ENCODE measurements around the gene SLC6A17. TPM values are rescaled to one million over a fixed set of nuclear protein-coding genes. Genes with fewer than 3 reads are reported as not detected.
A peak's percentile ranks its signal among the peaks of the same experiment; 100 is the strongest.

SLC6A17 gene
- total RNA-seq, 2 experiments from 2014 or later = not detected

GRCh38 chr1:110188035-110188618, 37.8 kb downstream of the SLC6A17 start:
- ChIA-PET CTCF (interaction anchor here (0.8 to 1.2 kb wide), 2 partner anchors 9 to 15 kb away, joined by 3 to 4 read pairs; no protein-coding TSS in a partner anchor), POLR2A (no interaction called here)
- no peak for DNase-seq
- Mint-ChIP-seq H3K27me3 (peaks cover 12% of the 10 kb centered on the region), H3K9me3 (no peaks in the 10 kb centered on the region), H3K27ac (no peak overlapping the region), H3K36me3 (ENCODE audit: low read depth) (no peaks in the 10 kb centered on the region), H3K4me1 (no peaks in the 10 kb centered on the region), H3K4me3 (no peak overlapping the region)

- no peaks in the 10 kb centered on the region for H3K9me3 Mint-ChIP-seq
- no peaks in the 10 kb centered on the region for H3K4me1 Mint-ChIP-seq
- peaks cover 12% of the 10 kb centered on the region for H3K27me3 Mint-ChIP-seq
- POLR2A ChIA-PET = no interaction called here
- no peak overlapping the region for H3K4me3 Mint-ChIP-seq
- CTCF ChIA-PET = interaction anchor here (1.2 kb wide), 1 partner anchor 14 kb away, joined by 3 read pairs; no protein-coding TSS in a partner anchor
- no peak overlapping the region for H3K27ac Mint-ChIP-seq
- no peak for DNase-seq
- H3K36me3 Mint-ChIP-seq (ENCODE audit: low read depth) = no peaks in the 10 kb centered on the region
Measured at GRCh38 chr1:110189181-110189580, 38.9 kb downstream of the SLC6A17 start.

GRCh38 chr1:110190282-110190929, 40.1 kb downstream of the SLC6A17 start:
- Mint-ChIP-seq H3K27ac (no peak overlapping the region), H3K4me3 (no peak overlapping the region), H3K27me3 (peaks cover 9% of the 10 kb centered on the region), H3K9me3 (no peaks in the 10 kb centered on the region), H3K36me3 (ENCODE audit: low read depth) (no peaks in the 10 kb centered on the region), H3K4me1 (no peaks in the 10 kb centered on the region)
- no peak for DNase-seq
- ChIA-PET CTCF (interaction anchor here (0.7 to 1.5 kb wide), 3 partner anchors 13 to 224 kb away, joined by 3 to 7 read pairs (median 3); no protein-coding TSS in a partner anchor), POLR2A (no interaction called here)

GRCh38 chr1:110192541-110192940, 42.2 kb downstream of the SLC6A17 start:
- Mint-ChIP-seq H3K9me3 (no peaks in the 10 kb centered on the region), H3K36me3 (ENCODE audit: low read depth) (no peaks in the 10 kb centered on the region), H3K4me3 (no peak overlapping the region), H3K4me1 (no peaks in the 10 kb centered on the region), H3K27me3 (peaks cover 6% of the 10 kb centered on the region), H3K27ac (no peak overlapping the region)
- POLR2A ChIA-PET = no interaction called here
- no peak for DNase-seq
- CTCF ChIA-PET = interaction anchor here (1.0 to 3.2 kb wide), 3 partner anchors 10 to 304 kb away, joined by 4 to 13 read pairs (median 5); no protein-coding TSS in a partner anchor

GRCh38 chr1:110195196-110195595, 44.9 kb downstream of the SLC6A17 start:
- CTCF ChIA-PET = no interaction called here
- no peaks in the 10 kb centered on the region for H3K4me1 Mint-ChIP-seq
- H3K27ac Mint-ChIP-seq = no peak overlapping the region

GRCh38 chr1:110196917-110197765, 46.8 kb downstream of the SLC6A17 start:
- no peaks in the 10 kb centered on the region for H3K27me3 Mint-ChIP-seq
- no peaks in the 10 kb centered on the region for H3K36me3 Mint-ChIP-seq (ENCODE audit: low read depth)
- H3K27ac Mint-ChIP-seq = no peak overlapping the region
- ChIA-PET CTCF (interaction anchor here (0.6 to 3.4 kb wide), 24 partner anchors 8 to 305 kb away, joined by 3 to 20 read pairs (median 4); partner anchors contain the start of gene RBM15), POLR2A (no interaction called here)
- DNase-seq = peak; percentile 75
- no peaks in the 10 kb centered on the region for H3K9me3 Mint-ChIP-seq
- no peaks in the 10 kb centered on the region for H3K4me1 Mint-ChIP-seq
- no peak overlapping the region for H3K4me3 Mint-ChIP-seq

More at GRCh38 chr1:110195196-110195595, 44.9 kb downstream of the SLC6A17 start:
- Mint-ChIP-seq H3K36me3 (ENCODE audit: low read depth) (no peaks in the 10 kb centered on the region), H3K4me3 (no peak overlapping the region), H3K27me3 (no peaks in the 10 kb centered on the region), H3K9me3 (no peaks in the 10 kb centered on the region)
- DNase-seq = no peak
- POLR2A ChIA-PET = no interaction called here

GRCh38 chr1:110197905-110198629, 47.8 kb downstream of the SLC6A17 start:
- H3K9me3 Mint-ChIP-seq = no peaks in the 10 kb centered on the region

GRCh38 chr1:110198746-110199145, 48.5 kb downstream of the SLC6A17 start:
- ChIA-PET CTCF (interaction anchor here (1.2 to 3.4 kb wide), 2 partner anchors 9 to 261 kb away, joined by 3 to 20 read pairs; no protein-coding TSS in a partner anchor), POLR2A (no interaction called here)
- Mint-ChIP-seq H3K36me3 (ENCODE audit: low read depth) (no peaks in the 10 kb centered on the region), H3K4me1 (peaks cover 10% of the 10 kb centered on the region), H3K9me3 (no peaks in the 10 kb centered on the region), H3K4me3 (no peak overlapping the region), H3K27me3 (no peaks in the 10 kb centered on the region), H3K27ac (no peak overlapping the region)
- DNase-seq = no peak

More at GRCh38 chr1:110197905-110198629, 47.8 kb downstream of the SLC6A17 start:
- Mint-ChIP-seq H3K4me3 (no peak overlapping the region), H3K27me3 (no peaks in the 10 kb centered on the region), H3K36me3 (ENCODE audit: low read depth) (no peaks in the 10 kb centered on the region), H3K4me1 (peaks cover 3% of the 10 kb centered on the region), H3K27ac (no peak overlapping the region)
- ChIA-PET POLR2A (no interaction called here), CTCF (interaction anchor here (0.8 to 3.4 kb wide), 9 partner anchors 10 to 298 kb away, joined by 3 to 20 read pairs (median 4); no protein-coding TSS in a partner anchor)
- no peak for DNase-seq

GRCh38 chr1:110200190-110200589, 49.9 kb downstream of the SLC6A17 start:
- H3K9me3 Mint-ChIP-seq = no peaks in the 10 kb centered on the region
- POLR2A ChIA-PET = no interaction called here
- H3K4me3 Mint-ChIP-seq = no peak overlapping the region
- peaks cover 16% of the 10 kb centered on the region for H3K4me1 Mint-ChIP-seq
- no peak for DNase-seq
- no peaks in the 10 kb centered on the region for H3K36me3 Mint-ChIP-seq (ENCODE audit: low read depth)
- H3K27ac Mint-ChIP-seq = no peak overlapping the region
- CTCF ChIA-PET = interaction anchor here (1.6 to 5.7 kb wide), 2 partner anchors 113 to 296 kb away, joined by 6 to 44 read pairs; no protein-coding TSS in a partner anchor
- H3K27me3 Mint-ChIP-seq = no peaks in the 10 kb centered on the region

GRCh38 chr1:110200666-110201065, 50.4 kb downstream of the SLC6A17 start:
- DNase-seq = no peak
- no peaks in the 10 kb centered on the region for H3K9me3 Mint-ChIP-seq
- no peaks in the 10 kb centered on the region for H3K36me3 Mint-ChIP-seq (ENCODE audit: low read depth)
- ChIA-PET CTCF (interaction anchor here (1.4 to 5.7 kb wide), 3 partner anchors 112 to 296 kb away, joined by 6 to 44 read pairs (median 6); no protein-coding TSS in a partner anchor), POLR2A (no interaction called here)
- no peak overlapping the region for H3K27ac Mint-ChIP-seq
- H3K4me3 Mint-ChIP-seq = no peak overlapping the region
- H3K27me3 Mint-ChIP-seq = no peaks in the 10 kb centered on the region
- H3K4me1 Mint-ChIP-seq = peaks cover 16% of the 10 kb centered on the region

- POLR2A ChIA-PET = no interaction called here
- no peak for DNase-seq
- no peak overlapping the region for H3K27ac Mint-ChIP-seq
- no peaks in the 10 kb centered on the region for H3K9me3 Mint-ChIP-seq
- H3K27me3 Mint-ChIP-seq = no peaks in the 10 kb centered on the region
- H3K4me1 Mint-ChIP-seq = peaks cover 16% of the 10 kb centered on the region
- no peak overlapping the region for H3K4me3 Mint-ChIP-seq
- CTCF ChIA-PET = interaction anchor here (0.7 to 5.7 kb wide), 4 partner anchors 99 to 295 kb away, joined by 3 to 44 read pairs (median 6); no protein-coding TSS in a partner anchor
- no peaks in the 10 kb centered on the region for H3K36me3 Mint-ChIP-seq (ENCODE audit: low read depth)
Measured at GRCh38 chr1:110201157-110201825, 51.0 kb downstream of the SLC6A17 start.
